WTC11 (cell line): ENCODE measurements around the gene ZFYVE16. TPM values are rescaled to one million over a fixed set of nuclear protein-coding genes. Genes with fewer than 3 reads are reported as not detected.

Experiments
- ATAC-seq: fragments of 200-7000 bp; cut with Tn5 transposase; 2 replicates; pipeline ENCODE4 v1.10.0; 2021; ENCODE audit warnings: mild to moderate bottlenecking, moderate library complexity
- CTCF ChIA-PET: fragments of 300-600 bp; sonication (Branson Sonifier 250); formaldehyde crosslinking; loops from one replicate; lab custom pipeline; 2021; ENCODE audit warnings: antibody characterized with exemption; lab: Charles Lee
- POLR2A ChIA-PET: fragments of 350-600 bp; sonication (Branson Sonifier 250); formaldehyde crosslinking; loops from one replicate; lab custom pipeline; 2021; ENCODE audit warnings: antibody characterized with exemption; lab: Charles Lee
- DNase-seq: peaks from one replicate; pipeline ENCODE4 v3.0.0; 2021; ENCODE audit warnings: low spot score
- H3K27ac Mint-ChIP-seq: 2 replicates; pipeline ENCODE4 v1.8.0; 2021; ENCODE audit warnings: mixed read lengths
- H3K27me3 Mint-ChIP-seq: 2 replicates; pipeline ENCODE4 v1.8.0; 2021; ENCODE audit warnings: low read depth, mild to moderate bottlenecking, moderate library complexity, mixed read lengths
- H3K36me3 Mint-ChIP-seq: 2 replicates; pipeline ENCODE4 v1.8.0; 2021; ENCODE audit warnings: mixed read lengths
- H3K4me1 Mint-ChIP-seq: 2 replicates; pipeline ENCODE4 v1.8.0; 2022; ENCODE audit warnings: mixed read lengths
- H3K4me3 Mint-ChIP-seq: 2 replicates; pipeline ENCODE4 v1.8.0; 2021; ENCODE audit warnings: mild to moderate bottlenecking, moderate library complexity, mixed read lengths
- H3K9me3 Mint-ChIP-seq: 2 replicates; pipeline ENCODE4 v1.8.0; 2021; ENCODE audit warnings: mixed read lengths
- AFF4 ChIP-seq: sonication (generic); formaldehyde crosslinking; IDR thresholded peaks from 2 replicates; pipeline ENCODE4 v1.8.1; 2023; ENCODE audit warnings: mild to moderate bottlenecking, missing genetic modification reagents, borderline replicate concordance
- ATF1 ChIP-seq: sonication (generic); formaldehyde crosslinking; IDR thresholded peaks from 2 replicates; pipeline ENCODE4 v1.8.1; 2023; ENCODE audit warnings: mild to moderate bottlenecking, moderate library complexity, missing genetic modification reagents
- ELF4 ChIP-seq: sonication (generic); formaldehyde crosslinking; IDR thresholded peaks from 2 replicates; pipeline ENCODE4 v1.8.1; 2022; ENCODE audit warnings: low read depth, mild to moderate bottlenecking, moderate library complexity, missing genetic modification reagents
- EMX1 ChIP-seq: fragments of 250-450 bp; sonication (Bioruptor Pico); IDR thresholded peaks from 2 replicates; pipeline ENCODE4 v1.8.0; 2021; ENCODE audit warnings: mild to moderate bottlenecking
- FOXK1 ChIP-seq: sonication (generic); formaldehyde crosslinking; IDR thresholded peaks from 2 replicates; pipeline ENCODE4 v1.8.0; 2022; ENCODE audit warnings: mild to moderate bottlenecking, moderate library complexity, missing genetic modification reagents
- MLX ChIP-seq: sonication (generic); formaldehyde crosslinking; IDR thresholded peaks from 2 replicates; pipeline ENCODE4 v1.8.1; 2023; ENCODE audit warnings: mild to moderate bottlenecking, missing genetic modification reagents, moderate library complexity
- MYBL2 ChIP-seq: sonication (generic); formaldehyde crosslinking; IDR thresholded peaks from 2 replicates; pipeline ENCODE4 v1.8.1; 2023; ENCODE audit warnings: mild to moderate bottlenecking, moderate library complexity, missing genetic modification reagents
- NR1H2 ChIP-seq: sonication (generic); formaldehyde crosslinking; IDR thresholded peaks from 2 replicates; pipeline ENCODE4 v1.9.0; 2021; ENCODE audit warnings: mild to moderate bottlenecking, moderate library complexity, missing genetic modification reagents
- NR3C1 ChIP-seq: sonication (generic); formaldehyde crosslinking; conservative IDR thresholded peaks from 2 replicates; pipeline ENCODE4 v1.8.1; 2023; ENCODE audit warnings: low read depth, mild to moderate bottlenecking, missing genetic modification reagents
- PRDM15 ChIP-seq: sonication (generic); formaldehyde crosslinking; IDR thresholded peaks from 2 replicates; pipeline ENCODE4 v1.8.0; 2022; ENCODE audit warnings: missing genetic modification reagents
- PREB ChIP-seq: sonication (generic); formaldehyde crosslinking; IDR thresholded peaks from 2 replicates; pipeline ENCODE4 v1.8.1; 2022; ENCODE audit warnings: mild to moderate bottlenecking, missing genetic modification reagents, moderate library complexity, borderline replicate concordance
- SMAD4 ChIP-seq: sonication (generic); formaldehyde crosslinking; IDR thresholded peaks from 2 replicates; pipeline ENCODE4 v1.8.0; 2022; ENCODE audit warnings: mild to moderate bottlenecking, missing genetic modification reagents
- USF2 ChIP-seq: sonication (generic); formaldehyde crosslinking; IDR thresholded peaks from 2 replicates; pipeline ENCODE4 v1.8.1; 2023; ENCODE audit warnings: mild to moderate bottlenecking, missing genetic modification reagents, moderate library complexity
- ZNF121 ChIP-seq: sonication (generic); formaldehyde crosslinking; IDR thresholded peaks from 2 replicates; pipeline ENCODE4 v1.8.0; 2023; ENCODE audit warnings: missing genetic modification reagents
- ZNF138 ChIP-seq: sonication (generic); formaldehyde crosslinking; conservative IDR thresholded peaks from 2 replicates; pipeline ENCODE4 v1.8.1; 2022; ENCODE audit warnings: mild to moderate bottlenecking, moderate library complexity, missing genetic modification reagents
- ZNF425 ChIP-seq: fragments of 250-450 bp; sonication (Bioruptor Pico); conservative IDR thresholded peaks from 2 replicates; pipeline ENCODE4 v1.9.0; 2021; ENCODE audit warnings: mild to moderate bottlenecking
- ZNF512 ChIP-seq: sonication (generic); formaldehyde crosslinking; IDR thresholded peaks from 2 replicates; pipeline ENCODE4 v1.8.1; 2022; ENCODE audit warnings: missing genetic modification reagents, borderline replicate concordance
- ZSCAN18 ChIP-seq: fragments of 250-450 bp; sonication (Bioruptor Pico); IDR thresholded peaks from 2 replicates; pipeline ENCODE4 v2.1.2; 2022; ENCODE audit warnings: mild to moderate bottlenecking, moderate library complexity
- total RNA-seq: library from RNA; stranded (reverse); gene quantifications from 3 replicates; pipeline ENCODE4 v1.2.3, GENCODE V29; 2021

ZFYVE16 gene
- total RNA-seq, 1 experiment from 2014 or later: 25.3 TPM

GRCh38 chr5:80439213-80439612 is 31.3 kb downstream of the ZFYVE16 start:
- CTCF ChIA-PET: no interaction called here
- Mint-ChIP-seq H3K4me1 (0 out of 2 replicates have a peak, but pooled peaks cover 2% of the 10 kb centered on the region), H3K4me3 (no peak overlapping the region), H3K9me3 (no peaks in the 10 kb centered on the region), H3K27me3 (no peaks in the 10 kb centered on the region), H3K36me3 (peaks cover 33% of the 10 kb centered on the region), H3K27ac (no peak overlapping the region)
- POLR2A ChIA-PET: no interaction called here
- DNase-seq: no peak
- TF ChIP-seq ZNF121 (CRISPR knock-in tag) (no peak), AFF4 (CRISPR knock-in tag) (no peak), EMX1 (CRISPR knock-in tag) (no peak), NR1H2 (CRISPR knock-in tag) (no peak), ZSCAN18 (CRISPR knock-in tag) (no peak), PRDM15 (CRISPR knock-in tag) (no peak), ATF1 (CRISPR knock-in tag) (no peak), NR3C1 (no peak), ZNF138 (CRISPR knock-in tag) (no peak), ELF4 (CRISPR knock-in tag) (no peak), USF2 (CRISPR knock-in tag) (no peak), ZNF425 (CRISPR knock-in tag) (no peak), FOXK1 (CRISPR knock-in tag) (no peak)
- ATAC-seq: no peak

GRCh38 chr5:80442742-80443141 is 34.9 kb downstream of the ZFYVE16 start:
- 0 out of 2 replicates have a peak, but pooled peaks cover 2% of the 10 kb centered on the region for H3K4me1 Mint-ChIP-seq
- POLR2A ChIA-PET: no interaction called here
- peaks cover 16% of the 10 kb centered on the region for H3K36me3 Mint-ChIP-seq
- H3K9me3 Mint-ChIP-seq: no peaks in the 10 kb centered on the region
- H3K27me3 Mint-ChIP-seq: no peaks in the 10 kb centered on the region
- DNase-seq (no peak), ATAC-seq (no peak)
- no peak overlapping the region for H3K4me3 Mint-ChIP-seq
- no peak overlapping the region for H3K27ac Mint-ChIP-seq
- CTCF ChIA-PET: interaction anchor here (1.3 kb wide), 1 partner anchor 38 kb away, joined by 4 read pairs; no protein-coding TSS in a partner anchor
- TF ChIP-seq FOXK1 (CRISPR knock-in tag) (no peak), NR1H2 (CRISPR knock-in tag) (no peak), PREB (CRISPR knock-in tag) (no peak), ZNF512 (CRISPR knock-in tag) (no peak), SMAD4 (no peak), MLX (no peak), MYBL2 (no peak)
